GM19238 (cell line): ENCODE measurements around the gene UNC93B1.
"Not testable (repeated sequence)": the region's sequence is repeated elsewhere in the genome, so short reads cannot be mapped to it uniquely, and the experiment has no call there.

Experiments
- DNase-seq: peaks from one replicate; pipeline ENCODE4 v3.0.0; 2011; ENCODE audit warnings: low spot score; ENCODE audit not compliant: insufficient read length

UNC93B1 gene

GRCh38 chr11:68010090-68011041 is 6.5 kb upstream of the UNC93B1 start, which contains the start of gene ALDH3B1:
ALDH3B1 (plus strand) TSS chr11:68010327; CDS start chr11:68015298, 4,971 bp downstream.
- no peak for DNase-seq

GRCh38 chr11:68009391-68010089 is 5.6 kb upstream of the UNC93B1 start:
- no peak for DNase-seq

- DNase-seq = no peak
Measured at GRCh38 chr11:68008381-68009337, 4.8 kb upstream of the UNC93B1 start.

- no peak for DNase-seq
Measured at GRCh38 chr11:68007498-68008380, 3.8 kb upstream of the UNC93B1 start.

- no peak for DNase-seq
Measured at GRCh38 chr11:68006606-68007166, 2.8 kb upstream of the UNC93B1 start.

- DNase-seq = no peak
Measured at GRCh38 chr11:68004551-68005335, 846 bp upstream of the UNC93B1 start.

GRCh38 chr11:68002938-68003845 is 705 bp downstream of the UNC93B1 start:
- peak; percentile 63 for DNase-seq

GRCh38 chr11:68002575-68002937 is 1.3 kb downstream of the UNC93B1 start:
- peak; percentile 59 for DNase-seq

- DNase-seq = no peak
Measured at GRCh38 chr11:67999704-68000103, 4.2 kb downstream of the UNC93B1 start.

GRCh38 chr11:67999201-67999629 is 4.7 kb downstream of the UNC93B1 start:
- no peak for DNase-seq

GRCh38 chr11:67998150-67999045 is 5.5 kb downstream of the UNC93B1 start:
- no peak for DNase-seq

- no peak for DNase-seq
Measured at GRCh38 chr11:67997475-67997921, 6.4 kb downstream of the UNC93B1 start.

- no peak for DNase-seq
Measured at GRCh38 chr11:67996622-67997474, 7.0 kb downstream of the UNC93B1 start.

GRCh38 chr11:67996051-67996450 is 7.8 kb downstream of the UNC93B1 start:
- no peak for DNase-seq

GRCh38 chr11:67995579-67995978 is 8.3 kb downstream of the UNC93B1 start:
- not testable (repeated sequence) for DNase-seq

- DNase-seq = not testable (repeated sequence)
Measured at GRCh38 chr11:67995129-67995528, 8.8 kb downstream of the UNC93B1 start.
